HL-60 (cell line): ENCODE data around the gene CA4.
"Not testable (repeated sequence)": the region's sequence is repeated elsewhere in the genome, so short reads cannot be mapped to it uniquely, and the experiment has no call there.

Experiments used
- CTCF ChIP-seq: IDR thresholded peaks from one replicate; pipeline ENCODE4 v1.5.1; 2011; ENCODE audit warnings: low read length, control low read depth, inconsistent platforms; ENCODE audit not compliant: insufficient read depth
- GABPA ChIP-seq: IDR thresholded peaks from 2 replicates; pipeline ENCODE4 v1.6.1; 2012; ENCODE audit warnings: low read depth
- POLR2AphosphoS5 ChIP-seq: IDR thresholded peaks from 2 replicates; pipeline ENCODE4 v1.6.1; 2012; ENCODE audit warnings: low read depth
- SPI1 ChIP-seq: IDR thresholded peaks from 2 replicates; pipeline ENCODE4 v1.6.1; 2012; ENCODE audit warnings: low read depth, mild to moderate bottlenecking, borderline replicate concordance

- TF ChIP-seq CTCF, POLR2AphosphoS5, SPI1, GABPA: not testable (repeated sequence)
Observed at GRCh38 chr17:60193032-60193431, 43.3 kb downstream of the CA4 start.
